CD4-positive, alpha-beta T cell treated with Interleukin-1 beta for 1 hour (primary cell): ENCODE results near the gene GYS2.
"Not testable (repeated sequence)": the region's sequence is repeated elsewhere in the genome, so short reads cannot be mapped to it uniquely, and the experiment has no call there.

ENCODE experiments used
- DNase-seq, 2 donors: peaks; one replicate each; pipeline ENCODE4 v3.0.0-alpha.2; 2020 to 2022

The GYS2 gene

GRCh38 chr12:21599143-21599999, 5.3 kb downstream of the GYS2 start:
- DNase-seq, result no peak

DNA sequence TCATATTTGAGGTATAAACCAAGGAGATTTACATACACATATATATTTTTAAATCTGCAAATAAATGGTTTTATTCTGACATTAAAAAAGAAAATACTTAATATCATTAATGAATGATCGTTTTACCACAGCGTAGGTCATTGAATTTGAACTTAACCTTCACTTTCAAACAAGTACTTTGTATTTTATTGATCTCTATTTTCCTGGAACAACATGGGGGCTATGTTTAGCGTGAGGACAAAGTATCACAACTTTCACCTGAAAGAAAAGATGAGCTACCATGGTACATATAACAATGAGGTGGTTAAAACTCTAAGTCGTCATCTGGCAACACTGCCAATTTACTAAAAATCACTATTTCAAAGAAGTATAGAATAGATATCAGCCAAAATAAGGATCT, 6.0 kb downstream of the GYS2 start:
- DNase-seq, result no peak

DNA sequence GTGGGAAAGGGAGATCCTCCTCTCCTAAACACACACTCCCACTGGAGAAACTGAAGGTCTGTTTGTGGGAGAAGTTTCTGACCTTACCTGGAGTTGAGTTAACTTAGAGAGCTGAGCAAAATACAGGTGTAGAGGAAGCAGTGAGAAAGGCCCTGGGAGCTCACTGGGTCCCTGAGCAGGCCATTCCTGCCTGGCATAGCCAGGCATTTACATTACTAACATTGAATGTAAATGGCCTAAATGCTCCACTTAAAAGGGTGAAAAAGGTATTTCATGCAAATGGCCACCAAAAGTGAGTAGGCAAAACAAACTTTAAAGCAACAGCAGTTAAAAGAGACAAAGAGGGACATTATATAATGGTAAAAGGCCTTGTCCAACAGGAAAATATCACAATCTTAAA, 9.3 kb downstream of the GYS2 start:
- not testable (repeated sequence) for DNase-seq

GRCh38 chr12:21585485-21585884, 19.2 kb downstream of the GYS2 start:
- DNase-seq, result no peak

GRCh38 chr12:21584403-21585182, 20.1 kb downstream of the GYS2 start:
- not testable (repeated sequence) for DNase-seq

- DNase-seq, result no peak
Observed at GRCh38 chr12:21583587-21583986, 21.1 kb downstream of the GYS2 start.

DNA sequence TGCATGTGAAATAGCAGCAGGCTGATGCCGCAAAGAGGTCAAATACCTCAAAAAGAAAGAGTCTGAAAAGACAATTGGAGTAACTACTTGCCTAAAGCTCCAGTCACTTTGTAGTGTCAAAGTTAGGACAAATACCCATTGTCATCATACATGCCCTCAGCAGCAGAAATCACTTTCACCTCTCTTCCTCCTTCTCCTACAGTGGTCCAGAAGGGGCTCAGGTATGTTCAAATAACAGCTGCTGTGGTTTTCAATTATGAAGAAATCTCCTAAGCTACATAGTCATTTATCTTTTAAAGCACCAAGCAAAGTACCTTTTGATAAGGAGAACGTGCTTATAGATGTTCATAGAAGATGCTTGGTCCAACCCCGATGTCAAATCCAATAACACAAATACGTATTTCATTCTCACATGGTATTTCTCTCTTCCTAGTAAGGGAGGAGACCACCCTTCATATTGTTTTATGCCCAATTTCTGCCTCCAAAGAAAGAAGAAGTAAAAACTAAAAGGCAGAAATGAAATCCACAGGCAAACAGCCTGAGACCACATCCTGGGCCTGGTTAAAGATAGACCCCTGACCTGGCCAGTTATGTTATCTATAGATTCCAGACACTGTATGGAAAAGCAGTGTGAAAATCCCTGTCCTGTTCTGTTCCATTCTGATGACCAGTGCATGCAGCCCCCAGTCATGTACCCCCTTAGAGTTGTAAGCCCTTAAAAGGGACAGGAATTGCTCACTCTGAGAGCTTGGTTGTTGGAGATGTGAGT, 23.7 kb downstream of the GYS2 start:
- no peak for DNase-seq

GRCh38 chr12:21577516-21577915, 27.1 kb downstream of the GYS2 start:
- no peak for DNase-seq

DNA sequence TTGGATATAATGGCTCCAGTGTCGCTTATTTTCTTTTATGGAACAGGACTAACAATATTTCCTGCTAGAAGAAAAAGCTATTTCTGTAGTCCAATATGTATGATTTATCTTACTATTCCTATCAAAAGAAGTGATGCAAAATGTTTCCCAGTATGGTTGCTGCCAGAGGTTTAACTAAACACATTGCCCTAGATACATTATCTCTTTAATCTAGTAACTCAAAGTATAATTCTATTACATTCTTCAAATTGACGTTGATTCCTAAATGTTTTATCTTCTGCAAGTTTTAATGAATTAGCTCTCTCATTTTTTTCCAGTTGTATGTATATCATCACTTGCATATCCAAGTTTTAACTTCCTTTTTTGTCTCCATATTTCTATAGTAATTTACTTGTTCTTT, 28.2 kb downstream of the GYS2 start:
- no peak for DNase-seq

- no peak for DNase-seq
Observed at GRCh38 chr12:21573733-21574358, 30.8 kb downstream of the GYS2 start.

DNA sequence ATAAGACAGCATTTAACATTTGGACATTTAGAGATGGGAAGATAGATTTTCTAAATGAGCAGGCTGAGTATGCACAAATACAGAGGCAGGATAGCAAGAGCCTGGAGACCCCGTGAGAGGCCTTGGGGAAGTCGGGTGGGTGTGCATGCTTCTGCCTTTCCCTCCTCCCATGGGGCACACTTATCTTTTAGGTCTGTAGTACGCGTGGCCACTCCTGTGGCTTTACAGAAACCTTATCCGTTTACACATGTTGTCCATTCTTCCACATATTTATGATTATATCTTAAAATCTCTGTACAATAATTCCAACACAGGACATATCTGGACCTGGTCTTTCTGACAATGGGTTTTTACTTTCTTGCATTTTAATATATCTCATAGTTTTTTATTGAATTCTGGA, 33.6 kb downstream of the GYS2 start:
- DNase-seq, result no peak

- no peak for DNase-seq
Observed at GRCh38 chr12:21568115-21568514, 36.5 kb downstream of the GYS2 start.

DNA sequence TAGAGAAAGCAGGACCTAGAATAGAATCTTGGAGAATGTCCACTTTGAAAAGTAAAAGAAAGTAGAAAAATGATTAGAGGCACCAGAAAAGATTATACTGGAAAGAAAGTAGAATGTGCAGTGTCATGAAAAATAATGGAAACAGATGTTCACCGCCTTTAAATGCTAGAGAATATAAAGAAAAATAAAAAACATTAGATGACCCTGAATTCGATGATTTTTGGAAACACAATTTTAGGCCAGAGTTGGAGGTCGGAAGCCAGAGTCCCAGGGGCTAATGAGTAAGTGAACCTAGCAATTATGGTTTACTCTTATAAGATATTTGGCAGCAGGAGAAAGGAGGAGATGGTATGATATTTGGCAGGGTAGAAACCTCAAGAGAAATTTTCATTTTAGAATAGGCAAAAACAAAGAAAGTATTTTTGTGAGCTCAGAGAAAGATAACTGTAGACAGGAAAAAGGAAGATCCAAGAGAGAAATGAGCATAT, 37.7 kb downstream of the GYS2 start:
- no peak for DNase-seq

GRCh38 chr12:21566223-21566906, 38.3 kb downstream of the GYS2 start:
- DNase-seq, result no peak

DNA sequence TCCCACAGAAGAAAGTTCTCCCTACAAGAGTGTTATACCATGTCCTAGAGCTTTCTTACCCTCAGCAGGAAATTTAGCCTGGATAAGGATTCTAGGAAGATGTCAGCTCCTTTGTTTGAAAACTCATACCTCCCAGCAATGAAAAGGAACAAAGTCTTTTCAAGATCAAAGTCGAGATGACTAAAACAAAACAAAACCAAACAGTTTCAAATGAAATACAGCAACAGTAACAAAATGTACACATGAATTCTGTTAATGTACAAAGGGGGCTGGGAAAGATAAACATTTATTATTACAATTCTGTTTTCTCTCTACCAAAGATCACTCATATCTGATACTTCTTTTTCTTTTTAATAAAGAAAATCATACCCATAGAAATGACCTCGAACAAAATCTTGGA, 41.8 kb downstream of the GYS2 start:
- DNase-seq, result no peak

DNA sequence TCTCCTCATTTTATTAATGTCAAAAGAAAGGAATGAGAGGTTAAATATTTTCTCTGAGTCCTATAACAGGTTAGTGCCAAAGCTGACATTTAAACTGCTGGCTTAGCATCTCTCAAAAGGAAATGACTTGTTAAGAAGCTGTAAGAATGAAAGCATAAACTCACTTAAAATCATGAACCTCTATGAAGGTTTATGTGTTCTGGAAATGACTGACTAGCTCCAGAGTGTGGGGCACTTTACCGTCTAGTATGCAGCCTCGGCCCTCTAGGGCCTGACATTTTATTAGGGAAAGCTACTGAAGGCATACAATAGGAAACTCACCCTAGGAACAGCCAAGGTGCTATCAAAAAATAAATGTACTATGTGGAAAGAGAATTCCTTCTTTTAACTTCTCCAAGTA, 43.5 kb downstream of the GYS2 start:
- no peak for DNase-seq

DNA sequence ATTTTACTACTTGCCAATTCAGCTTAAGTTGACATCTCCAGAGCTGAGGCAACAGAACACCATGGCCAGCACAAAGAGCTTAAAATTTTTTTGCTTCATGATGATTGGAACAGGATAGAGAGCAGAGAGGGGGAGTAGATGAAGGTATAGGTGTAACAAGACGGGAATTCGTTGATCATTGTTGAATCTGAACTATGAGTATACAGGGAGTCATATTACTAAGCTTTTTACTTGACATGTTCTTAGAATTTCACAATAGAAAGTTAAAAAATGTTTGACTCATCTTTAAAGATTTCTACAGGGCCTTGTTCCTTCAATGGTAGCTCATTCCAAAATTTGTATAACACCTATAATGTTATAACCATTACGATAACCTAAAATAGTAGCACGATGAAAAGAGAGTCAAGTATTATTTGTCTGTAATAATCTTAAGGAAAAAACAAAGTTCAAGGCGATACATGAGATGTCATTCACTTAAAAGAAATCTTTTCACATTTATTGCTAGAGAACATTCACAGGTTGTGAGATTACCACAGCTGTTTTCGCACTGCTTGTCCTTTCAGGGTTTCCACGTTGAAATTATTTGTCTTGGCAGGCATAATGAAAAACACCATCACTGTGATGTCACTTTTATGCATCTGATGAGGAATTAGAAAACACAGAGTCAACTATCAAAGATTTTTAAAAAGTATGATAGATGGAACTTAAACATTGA, 44.6 kb downstream of the GYS2 start:
- no peak for DNase-seq

DNA sequence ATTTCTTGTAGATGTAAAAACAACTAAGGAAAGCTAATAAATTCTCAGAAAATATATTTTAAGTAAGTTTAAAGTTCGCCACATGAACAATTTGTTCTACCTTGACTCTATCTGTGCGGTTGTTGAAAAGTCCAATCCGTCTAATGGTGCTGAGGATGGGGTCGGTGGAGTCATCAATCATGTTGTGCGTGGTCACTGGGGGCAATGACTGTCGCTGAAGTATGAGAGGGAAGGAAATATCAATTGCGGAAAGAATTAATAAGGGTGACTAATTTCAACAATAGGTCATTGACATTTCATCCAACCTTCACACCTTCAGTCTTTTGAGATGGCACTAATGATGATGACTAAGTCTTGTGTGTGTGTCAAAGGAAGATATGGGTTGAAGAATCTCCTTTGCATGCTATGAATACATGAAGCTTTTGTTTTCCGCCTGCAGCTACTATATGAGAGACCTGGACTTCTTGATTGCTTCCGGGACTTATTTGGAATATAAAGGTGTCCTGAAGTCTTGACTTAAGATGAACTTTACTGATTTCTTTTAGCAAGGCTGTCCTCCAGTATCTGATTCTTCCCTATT, 46.5 kb downstream of the GYS2 start:
- DNase-seq, result no peak

DNA sequence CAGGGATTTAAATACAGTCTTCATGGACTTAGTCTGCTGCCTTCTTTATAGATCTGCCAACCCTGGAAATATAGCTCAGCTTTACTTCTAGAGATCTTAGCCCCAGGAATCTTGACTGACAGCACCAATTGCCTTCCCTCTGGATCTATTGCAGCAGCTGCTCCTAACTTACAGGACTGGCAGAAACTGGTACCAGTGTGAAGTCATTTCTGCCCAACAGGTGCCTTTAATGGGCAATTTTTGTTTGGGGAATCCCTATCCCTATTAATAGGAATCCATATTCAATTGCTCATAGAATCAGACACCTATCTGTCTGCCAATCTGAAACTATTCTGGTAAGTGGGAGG, 51.3 kb downstream of the GYS2 start:
- DNase-seq, result no peak

DNA sequence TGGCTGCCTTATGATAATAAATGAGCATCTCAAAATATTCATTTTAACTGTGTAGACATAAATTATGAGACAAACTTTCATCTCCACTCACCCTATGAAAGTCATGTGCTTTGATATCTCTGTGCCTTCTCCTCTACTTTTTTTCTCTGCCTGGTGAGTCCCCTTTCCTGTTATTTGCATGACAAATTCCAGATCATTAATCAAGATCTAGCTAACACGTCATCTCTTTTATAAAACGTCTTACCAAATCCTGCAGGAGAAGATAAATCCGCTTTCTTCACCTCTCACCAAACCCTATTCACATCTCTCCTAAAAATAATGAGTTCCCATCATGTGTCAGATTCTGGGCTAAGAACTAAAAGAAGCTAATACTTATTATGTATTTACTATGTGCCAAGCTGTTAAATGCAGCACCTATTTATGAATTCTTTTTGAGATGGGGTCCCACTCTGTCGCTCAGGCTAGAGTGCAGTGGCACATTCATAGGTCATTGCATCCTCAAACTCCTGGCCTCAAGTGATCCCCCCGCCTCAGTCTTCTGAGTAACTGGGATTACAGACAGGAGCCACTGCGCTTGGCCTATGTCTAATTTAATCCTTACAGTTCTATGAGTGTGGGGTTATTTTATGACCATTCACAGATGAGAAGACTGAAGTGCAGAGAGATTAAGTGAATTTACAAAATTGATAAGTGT, 51.9 kb downstream of the GYS2 start:
- DNase-seq, result no peak
